ENCODE measurements around the gene CTSW. TPM values are rescaled to one million over a fixed set of nuclear protein-coding genes. Genes with fewer than 3 reads are reported as not detected.

The CTSW gene
- total RNA-seq, 1 donor from 2014 or later: not detected

DNA sequence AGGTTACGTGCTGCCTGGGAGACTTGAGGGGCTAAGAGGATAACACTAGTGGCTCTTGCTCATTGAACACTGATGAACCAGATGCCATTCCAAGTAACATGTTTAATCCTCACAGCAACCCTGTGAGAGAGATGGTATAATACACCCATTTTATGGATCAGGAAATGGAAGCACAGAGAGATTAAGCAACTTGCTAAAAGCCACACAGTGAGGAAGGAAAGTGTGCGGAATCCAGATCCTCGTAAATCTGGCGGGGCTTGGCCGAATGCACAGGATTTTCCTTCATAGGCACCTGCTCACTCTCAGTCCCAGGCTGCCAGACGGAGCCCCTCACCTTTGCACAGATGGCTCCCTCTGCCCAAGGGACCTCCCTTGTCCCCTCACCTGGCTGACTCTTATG is 28.2 kb downstream of the CTSW start:
- no peak for DNase-seq (ENCODE audit: low spot score)
- no peaks in the 10 kb centered on the region for H3K4me1 Mint-ChIP-seq (ENCODE audit: unreplicated experiment)
- H3K9me3 Mint-ChIP-seq (ENCODE audit: unreplicated experiment): no peaks in the 10 kb centered on the region
- H3K4me3 Mint-ChIP-seq (ENCODE audit: unreplicated experiment): no peak overlapping the region
- H3K36me3 Mint-ChIP-seq (ENCODE audit: low read depth, unreplicated experiment): no peaks in the 10 kb centered on the region
- TF ChIP-seq CTCF (IDR thresholded peaks at IDR 0.05; ENCODE audit: unreplicated experiment): no peak
- peaks cover 4% of the 10 kb centered on the region for H3K27me3 Mint-ChIP-seq (ENCODE audit: unreplicated experiment)
- no peak overlapping the region for H3K27ac Mint-ChIP-seq (ENCODE audit: unreplicated experiment)

DNA sequence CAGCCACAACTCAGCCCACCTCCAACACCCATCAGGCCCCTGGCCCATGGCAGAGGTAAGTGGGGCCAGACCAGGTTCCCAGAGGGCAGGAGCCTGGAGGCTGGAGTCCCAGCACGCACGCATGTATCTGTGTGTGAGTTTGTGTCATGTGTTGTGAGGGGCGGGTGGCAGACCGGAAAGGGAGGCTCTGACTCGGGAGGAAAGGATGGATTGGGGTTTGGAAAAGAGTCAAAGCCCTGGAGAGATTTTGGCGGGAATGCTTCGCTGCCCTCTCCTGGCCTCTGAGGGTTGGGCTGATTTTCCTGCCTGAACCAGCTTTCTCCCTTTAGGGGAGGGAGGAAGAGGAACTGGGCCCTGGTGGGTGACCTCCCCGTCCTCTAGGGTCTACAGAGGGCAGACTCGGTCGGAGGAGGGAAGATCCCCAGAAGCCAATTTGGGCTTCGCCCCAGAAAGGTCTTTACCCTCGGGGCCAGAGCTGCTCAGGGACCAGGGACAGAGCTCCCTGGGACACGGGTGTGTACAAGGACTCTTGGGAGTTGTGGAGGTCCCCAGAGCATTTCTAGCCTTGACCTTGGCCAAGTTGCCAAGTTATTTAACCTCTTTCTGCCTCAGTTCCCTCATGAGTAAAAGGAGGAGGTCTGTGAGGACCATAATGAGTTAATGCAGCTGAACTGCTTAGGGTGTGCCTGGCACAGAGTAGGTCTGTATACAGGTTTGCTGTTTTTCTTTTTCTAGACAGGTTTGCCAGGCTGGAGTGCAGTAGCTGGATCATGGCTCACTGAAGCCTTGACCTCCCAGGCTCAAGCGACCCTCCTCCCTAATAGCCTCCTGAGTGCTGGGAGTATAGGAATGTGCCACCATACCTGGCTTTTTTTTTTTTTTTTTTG is 32.3 kb downstream of the CTSW start:
- H3K9me3 Mint-ChIP-seq (ENCODE audit: unreplicated experiment): no peaks in the 10 kb centered on the region
- no peak overlapping the region for H3K27ac Mint-ChIP-seq (ENCODE audit: unreplicated experiment)
- peaks cover 5% of the 10 kb centered on the region for H3K36me3 Mint-ChIP-seq (ENCODE audit: low read depth, unreplicated experiment)
- DNase-seq (ENCODE audit: low spot score): no peak
- H3K27me3 Mint-ChIP-seq (ENCODE audit: unreplicated experiment): peaks cover 4% of the 10 kb centered on the region
- H3K4me1 Mint-ChIP-seq (ENCODE audit: unreplicated experiment): peaks cover 9% of the 10 kb centered on the region
- H3K4me3 Mint-ChIP-seq (ENCODE audit: unreplicated experiment): no peak overlapping the region
- no peak for TF ChIP-seq CTCF (IDR thresholded peaks at IDR 0.05; ENCODE audit: unreplicated experiment)

- Mint-ChIP-seq H3K27me3 (ENCODE audit: unreplicated experiment) (peaks cover 6% of the 10 kb centered on the region), H3K27ac (ENCODE audit: unreplicated experiment) (no peak overlapping the region), H3K4me3 (ENCODE audit: unreplicated experiment) (no peak overlapping the region), H3K9me3 (ENCODE audit: unreplicated experiment) (no peaks in the 10 kb centered on the region), H3K36me3 (ENCODE audit: low read depth, unreplicated experiment) (peaks cover 5% of the 10 kb centered on the region), H3K4me1 (ENCODE audit: unreplicated experiment) (peaks cover 9% of the 10 kb centered on the region)
- no peak for TF ChIP-seq CTCF (IDR thresholded peaks at IDR 0.05; ENCODE audit: unreplicated experiment)
- DNase-seq (ENCODE audit: low spot score): no peak
Measured at GRCh38 chr11:65912845-65913244, 33.2 kb downstream of the CTSW start.

DNA sequence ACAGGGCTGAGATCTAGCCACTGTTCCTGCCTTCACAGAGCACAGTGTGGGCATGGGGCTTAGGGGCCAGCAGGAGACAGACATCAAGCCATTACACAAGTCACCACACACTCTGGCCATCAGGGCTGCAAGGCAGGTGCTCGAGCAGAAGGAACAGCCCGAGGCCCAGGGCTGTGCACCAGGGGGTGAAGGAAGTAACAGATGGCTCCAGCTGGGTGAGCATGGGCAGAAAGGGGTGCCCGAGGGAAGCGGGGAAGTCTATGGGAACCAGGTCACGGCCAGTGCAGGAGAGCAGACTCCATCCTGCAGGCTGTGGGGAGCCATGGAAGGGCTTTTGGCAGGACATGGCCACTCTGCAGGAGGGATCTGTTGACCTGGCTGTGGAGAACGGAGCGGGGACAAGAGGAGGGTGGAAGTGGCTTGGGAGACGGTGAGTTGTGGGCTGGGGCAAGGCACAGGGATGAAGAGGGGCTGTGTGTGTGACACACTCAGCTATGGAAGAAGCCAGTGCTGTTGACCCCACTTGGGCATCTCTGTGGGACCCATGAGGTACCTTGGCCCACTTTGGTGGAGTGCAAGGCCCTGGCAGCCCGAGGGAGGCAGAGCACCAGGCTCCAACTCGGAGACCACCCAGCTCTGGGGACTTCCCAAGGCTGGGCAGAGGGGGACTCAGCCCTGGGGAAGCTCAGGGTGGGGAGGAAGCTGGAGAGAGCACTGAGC is 35.6 kb downstream of the CTSW start:
- Mint-ChIP-seq H3K4me1 (ENCODE audit: unreplicated experiment) (peaks cover 9% of the 10 kb centered on the region), H3K4me3 (ENCODE audit: unreplicated experiment) (peak overlapping the region; percentile 71), H3K9me3 (ENCODE audit: unreplicated experiment) (no peaks in the 10 kb centered on the region), H3K27me3 (ENCODE audit: unreplicated experiment) (peaks cover 7% of the 10 kb centered on the region), H3K36me3 (ENCODE audit: low read depth, unreplicated experiment) (peaks cover 5% of the 10 kb centered on the region), H3K27ac (ENCODE audit: unreplicated experiment) (no peak overlapping the region)
- DNase-seq (ENCODE audit: low spot score): no peak
- no peak for TF ChIP-seq CTCF (IDR thresholded peaks at IDR 0.05; ENCODE audit: unreplicated experiment)

DNA sequence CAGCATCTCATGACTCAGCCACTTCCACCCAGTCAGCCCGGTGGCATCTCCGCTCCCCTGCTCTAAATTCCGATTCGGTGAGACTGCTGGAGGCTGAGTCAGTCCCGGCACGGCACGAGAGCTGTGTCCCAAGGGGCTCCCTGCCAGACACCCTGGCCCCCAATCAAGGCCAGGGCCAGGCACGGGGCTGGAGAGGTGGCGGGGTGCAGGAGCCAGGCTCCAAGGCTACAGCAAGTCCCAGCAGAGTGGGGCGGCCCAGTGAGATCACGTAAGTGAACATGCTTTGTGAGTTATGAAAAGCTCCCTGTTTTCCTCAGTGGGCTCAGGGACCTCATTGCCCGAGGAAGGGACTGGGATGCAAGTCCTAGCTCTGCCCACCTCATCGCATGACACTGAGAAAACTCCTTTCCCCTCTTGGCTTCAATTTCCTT is 36.2 kb downstream of the CTSW start:
- no peak for DNase-seq (ENCODE audit: low spot score)
- H3K9me3 Mint-ChIP-seq (ENCODE audit: unreplicated experiment): no peaks in the 10 kb centered on the region
- peaks cover 7% of the 10 kb centered on the region for H3K27me3 Mint-ChIP-seq (ENCODE audit: unreplicated experiment)
- TF ChIP-seq CTCF (IDR thresholded peaks at IDR 0.05; ENCODE audit: unreplicated experiment): no peak
- peaks cover 5% of the 10 kb centered on the region for H3K36me3 Mint-ChIP-seq (ENCODE audit: low read depth, unreplicated experiment)
- H3K4me1 Mint-ChIP-seq (ENCODE audit: unreplicated experiment): peaks cover 9% of the 10 kb centered on the region
- no peak overlapping the region for H3K4me3 Mint-ChIP-seq (ENCODE audit: unreplicated experiment)
- H3K27ac Mint-ChIP-seq (ENCODE audit: unreplicated experiment): no peak overlapping the region
